GM21381 (cell line): ENCODE results near the gene BAD.
A peak's percentile ranks its signal among the peaks of the same experiment; 100 is the strongest.

Experiments used
- ATAC-seq: cut with Tn5 transposase; IDR thresholded peaks from one replicate; pipeline ENCODE4 v1.9.1; 2021; ENCODE audit warnings: mild to moderate bottlenecking, moderate library complexity; ENCODE audit not compliant: unreplicated experiment

BAD gene

GRCh38 chr11:64261556-64262080 is 22.8 kb downstream of the BAD start:
- ATAC-seq = no peak

- ATAC-seq = no peak
Measured at GRCh38 chr11:64260147-64260708, 24.2 kb downstream of the BAD start.

GRCh38 chr11:64259533-64260067 is 24.9 kb downstream of the BAD start:
- no peak for ATAC-seq

- ATAC-seq = no peak
Measured at GRCh38 chr11:64258946-64259532, 25.4 kb downstream of the BAD start.

- no peak for ATAC-seq
Measured at GRCh38 chr11:64258356-64258755, 26.1 kb downstream of the BAD start.

GRCh38 chr11:64256300-64256699 is 28.2 kb downstream of the BAD start:
- no peak for ATAC-seq

- no peak for ATAC-seq
Measured at GRCh38 chr11:64255135-64256128, 29.0 kb downstream of the BAD start.

- no peak for ATAC-seq
Measured at GRCh38 chr11:64254326-64254725, 30.1 kb downstream of the BAD start.

- no peak for ATAC-seq
Measured at GRCh38 chr11:64253481-64253880, 31.0 kb downstream of the BAD start.

- no peak for ATAC-seq
Measured at GRCh38 chr11:64253043-64253442, 31.4 kb downstream of the BAD start.

GRCh38 chr11:64252003-64252872 is 32.2 kb downstream of the BAD start:
- no peak for ATAC-seq

- ATAC-seq = no peak
Measured at GRCh38 chr11:64251753-64252002, 32.8 kb downstream of the BAD start.

- peak; percentile 33 for ATAC-seq
Measured at GRCh38 chr11:64251016-64251752, 33.3 kb downstream of the BAD start, which contains the start of gene PLCB3. TSS of gene PLCB3 (plus strand) at chr11:64251530. CDS start at chr11:64251650, 120 bp downstream.

GRCh38 chr11:64250415-64251015 is 34.0 kb downstream of the BAD start:
- ATAC-seq = no peak

- no peak for ATAC-seq
Measured at GRCh38 chr11:64249563-64250414, 34.7 kb downstream of the BAD start.

- no peak for ATAC-seq
Measured at GRCh38 chr11:64249038-64249437, 35.4 kb downstream of the BAD start.

- ATAC-seq = no peak
Measured at GRCh38 chr11:64248578-64248977, 35.9 kb downstream of the BAD start.

- no peak for ATAC-seq
Measured at GRCh38 chr11:64247729-64248531, 36.5 kb downstream of the BAD start.
